OCI-LY7 (cell line): ENCODE data around the gene ATG4C.

Source experiments
- EZH2phosphoT487 ChIP-seq: fragments of 200-600 bp; sonication (generic); IDR thresholded peaks from 2 replicates; pipeline ENCODE4 v1.6.1; 2018; ENCODE audit warnings: low read depth, borderline replicate concordance, mild to moderate bottlenecking, mixed run types, antibody characterized with exemption, low read length, moderate library complexity, mixed read lengths
- TF ChIP-seq, protein P1 (sequence below): fragments of 200-600 bp; sonication (generic); conservative IDR thresholded peaks from 2 replicates; pipeline ENCODE4 v1.5.1; 2014; ENCODE audit warnings: mild to moderate bottlenecking, antibody characterized with exemption, low read length, moderate library complexity, mixed read lengths

DNA sequence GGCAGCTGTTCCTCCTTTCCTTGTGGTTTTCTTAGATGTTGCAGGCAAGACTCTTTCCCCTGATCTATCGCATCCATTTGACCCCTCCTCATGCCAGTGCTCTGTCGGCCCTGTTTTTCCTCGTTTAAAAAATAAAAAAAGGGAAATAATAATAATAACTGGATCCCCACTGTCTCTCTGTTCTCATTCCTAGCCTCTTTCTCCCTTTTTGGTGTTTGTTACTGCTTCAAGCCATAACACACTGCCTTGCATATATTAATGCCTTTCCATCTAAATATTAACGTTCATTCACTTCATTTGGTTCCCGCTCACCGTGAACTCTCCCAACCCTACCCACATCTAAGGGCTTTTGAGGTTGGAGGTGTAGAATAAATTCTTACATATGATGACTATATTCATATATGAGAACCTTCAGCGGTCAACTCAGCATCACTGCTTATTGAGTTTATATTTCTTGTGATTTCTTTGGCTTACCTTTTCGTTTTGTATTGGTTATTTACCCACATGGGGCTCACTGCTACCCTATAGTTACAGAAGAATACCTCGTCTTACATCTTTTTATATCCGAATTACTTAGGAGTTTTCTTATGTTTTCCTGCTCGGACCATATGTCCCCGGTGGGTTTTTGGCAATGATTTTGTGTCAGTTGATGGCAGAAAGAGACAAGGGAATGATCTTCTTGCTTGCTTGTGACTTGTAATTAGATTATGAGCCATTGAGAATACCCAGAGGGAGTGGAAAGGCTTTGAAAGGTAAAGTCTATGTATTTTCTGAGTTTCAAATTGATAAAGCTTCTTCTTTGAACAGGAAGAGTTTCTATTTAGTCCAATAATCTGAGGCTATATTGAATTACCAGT, 805 bp downstream of the ATG4C start:
- TF ChIP-seq, protein P1, sequence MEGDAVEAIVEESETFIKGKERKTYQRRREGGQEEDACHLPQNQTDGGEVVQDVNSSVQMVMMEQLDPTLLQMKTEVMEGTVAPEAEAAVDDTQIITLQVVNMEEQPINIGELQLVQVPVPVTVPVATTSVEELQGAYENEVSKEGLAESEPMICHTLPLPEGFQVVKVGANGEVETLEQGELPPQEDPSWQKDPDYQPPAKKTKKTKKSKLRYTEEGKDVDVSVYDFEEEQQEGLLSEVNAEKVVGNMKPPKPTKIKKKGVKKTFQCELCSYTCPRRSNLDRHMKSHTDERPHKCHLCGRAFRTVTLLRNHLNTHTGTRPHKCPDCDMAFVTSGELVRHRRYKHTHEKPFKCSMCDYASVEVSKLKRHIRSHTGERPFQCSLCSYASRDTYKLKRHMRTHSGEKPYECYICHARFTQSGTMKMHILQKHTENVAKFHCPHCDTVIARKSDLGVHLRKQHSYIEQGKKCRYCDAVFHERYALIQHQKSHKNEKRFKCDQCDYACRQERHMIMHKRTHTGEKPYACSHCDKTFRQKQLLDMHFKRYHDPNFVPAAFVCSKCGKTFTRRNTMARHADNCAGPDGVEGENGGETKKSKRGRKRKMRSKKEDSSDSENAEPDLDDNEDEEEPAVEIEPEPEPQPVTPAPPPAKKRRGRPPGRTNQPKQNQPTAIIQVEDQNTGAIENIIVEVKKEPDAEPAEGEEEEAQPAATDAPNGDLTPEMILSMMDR: no peak
- no peak for TF ChIP-seq EZH2phosphoT487
